ENCODE results near the gene LRRC27. TPM values are rescaled to one million over a fixed set of nuclear protein-coding genes. Genes with fewer than 3 reads are reported as not detected.
"Not testable (repeated sequence)": the region's sequence is repeated elsewhere in the genome, so short reads cannot be mapped to it uniquely, and the experiment has no call there.

The LRRC27 gene
- total RNA-seq, 1 donor = 12.0 TPM

DNA sequence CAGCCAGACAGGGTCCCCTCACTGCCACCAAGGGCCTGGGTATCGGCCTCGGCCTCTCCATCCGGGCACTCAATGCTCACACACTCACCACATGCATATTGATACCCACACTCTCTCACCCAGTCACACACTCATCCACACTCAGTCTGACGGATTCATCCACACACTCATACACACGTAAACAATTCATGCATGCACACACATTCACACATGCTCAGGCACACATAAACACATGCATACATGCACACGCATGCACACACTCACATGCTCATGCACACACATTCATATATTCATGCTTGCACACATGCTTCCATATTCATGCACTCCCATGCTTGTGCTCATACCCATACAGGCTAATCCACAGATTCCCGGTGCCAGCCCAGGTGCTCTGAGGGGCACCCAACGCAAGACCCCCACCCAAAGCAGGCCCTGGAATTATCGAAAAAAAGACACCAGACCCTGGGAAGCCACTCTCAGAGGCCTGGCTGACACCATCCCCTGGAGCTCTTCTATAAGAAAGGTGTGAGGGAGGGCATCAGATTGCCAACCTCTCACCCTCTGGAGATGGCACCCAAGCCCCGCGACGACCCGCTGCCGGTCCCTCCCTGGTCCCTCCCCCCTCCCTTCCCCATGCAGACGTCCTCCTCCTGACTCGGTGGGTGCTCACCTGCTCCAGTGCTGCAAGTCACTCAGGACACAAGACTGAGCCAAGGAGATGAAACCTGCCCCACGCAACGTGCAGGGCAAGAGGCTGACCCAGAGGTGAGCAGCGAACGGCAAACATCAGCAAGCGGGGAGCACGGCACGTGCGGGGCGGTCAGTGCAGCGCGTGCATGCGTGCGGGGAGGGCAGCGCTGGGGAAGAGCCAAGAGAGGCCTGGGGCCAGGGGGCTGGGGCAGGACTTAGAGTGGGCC, 39.4 kb upstream of the LRRC27 start:
- no peak overlapping the region for H3K4me3 ChIP-seq (ENCODE audit: low read depth, low read length)
- DNase-seq (ENCODE audit: low read depth) = no peak
- TF ChIP-seq, protein P1, sequence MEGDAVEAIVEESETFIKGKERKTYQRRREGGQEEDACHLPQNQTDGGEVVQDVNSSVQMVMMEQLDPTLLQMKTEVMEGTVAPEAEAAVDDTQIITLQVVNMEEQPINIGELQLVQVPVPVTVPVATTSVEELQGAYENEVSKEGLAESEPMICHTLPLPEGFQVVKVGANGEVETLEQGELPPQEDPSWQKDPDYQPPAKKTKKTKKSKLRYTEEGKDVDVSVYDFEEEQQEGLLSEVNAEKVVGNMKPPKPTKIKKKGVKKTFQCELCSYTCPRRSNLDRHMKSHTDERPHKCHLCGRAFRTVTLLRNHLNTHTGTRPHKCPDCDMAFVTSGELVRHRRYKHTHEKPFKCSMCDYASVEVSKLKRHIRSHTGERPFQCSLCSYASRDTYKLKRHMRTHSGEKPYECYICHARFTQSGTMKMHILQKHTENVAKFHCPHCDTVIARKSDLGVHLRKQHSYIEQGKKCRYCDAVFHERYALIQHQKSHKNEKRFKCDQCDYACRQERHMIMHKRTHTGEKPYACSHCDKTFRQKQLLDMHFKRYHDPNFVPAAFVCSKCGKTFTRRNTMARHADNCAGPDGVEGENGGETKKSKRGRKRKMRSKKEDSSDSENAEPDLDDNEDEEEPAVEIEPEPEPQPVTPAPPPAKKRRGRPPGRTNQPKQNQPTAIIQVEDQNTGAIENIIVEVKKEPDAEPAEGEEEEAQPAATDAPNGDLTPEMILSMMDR (IDR thresholded peaks at IDR 0.05; ENCODE audit: insufficient read depth, low read length) = no peak

DNA sequence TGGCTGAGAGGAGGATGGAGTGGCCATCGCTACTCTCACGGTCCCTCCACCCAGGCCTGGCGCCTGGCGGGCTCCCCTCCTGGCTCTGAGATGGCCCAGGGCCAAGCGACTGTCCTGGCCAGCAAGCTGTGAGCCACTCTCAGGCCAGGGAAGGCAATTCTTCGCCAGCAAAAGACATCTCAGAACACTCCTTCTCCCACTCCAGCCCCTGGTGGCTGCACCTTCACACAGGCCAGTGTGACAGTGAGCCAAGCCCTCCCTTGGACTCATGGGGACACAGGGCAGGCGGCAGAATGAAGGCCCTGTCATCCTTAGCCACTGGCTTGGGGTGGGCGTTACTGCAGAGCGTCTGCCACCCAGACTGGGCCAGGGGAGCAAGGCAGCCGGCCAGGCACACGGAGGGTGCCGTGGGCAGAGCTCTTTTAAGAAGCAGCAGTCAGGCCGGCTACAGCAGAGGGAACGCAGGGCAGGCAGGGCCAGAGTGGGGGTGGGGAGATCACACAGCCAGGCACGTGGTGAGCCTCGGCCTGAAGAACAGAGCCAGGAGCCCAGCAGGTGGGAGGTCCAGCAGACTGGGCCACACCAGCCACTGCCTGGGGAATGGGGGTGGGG, 38.7 kb upstream of the LRRC27 start:
- no peak overlapping the region for H3K4me3 ChIP-seq (ENCODE audit: low read depth, low read length)
- TF ChIP-seq, protein P1 (IDR thresholded peaks at IDR 0.05; ENCODE audit: insufficient read depth, low read length) = no peak
- DNase-seq (ENCODE audit: low read depth) = no peak

GRCh38 chr10:132293813-132294520, 38.0 kb upstream of the LRRC27 start:
- TF ChIP-seq, protein P1 (IDR thresholded peaks at IDR 0.05; ENCODE audit: insufficient read depth, low read length) = no peak
- DNase-seq (ENCODE audit: low read depth) = no peak
- no peak overlapping the region for H3K4me3 ChIP-seq (ENCODE audit: low read depth, low read length)

GRCh38 chr10:132294561-132295318, 37.3 kb upstream of the LRRC27 start:
- TF ChIP-seq, protein P1 (IDR thresholded peaks at IDR 0.05; ENCODE audit: insufficient read depth, low read length) = no peak
- no peak overlapping the region for H3K4me3 ChIP-seq (ENCODE audit: low read depth, low read length)
- DNase-seq (ENCODE audit: low read depth) = no peak

- H3K4me3 ChIP-seq (ENCODE audit: low read depth, low read length); DNase-seq (ENCODE audit: low read depth): not testable (repeated sequence)
These were observed 36.5 kb upstream of the LRRC27 start for GRCh38 chr10:132295481-132295880.

DNA sequence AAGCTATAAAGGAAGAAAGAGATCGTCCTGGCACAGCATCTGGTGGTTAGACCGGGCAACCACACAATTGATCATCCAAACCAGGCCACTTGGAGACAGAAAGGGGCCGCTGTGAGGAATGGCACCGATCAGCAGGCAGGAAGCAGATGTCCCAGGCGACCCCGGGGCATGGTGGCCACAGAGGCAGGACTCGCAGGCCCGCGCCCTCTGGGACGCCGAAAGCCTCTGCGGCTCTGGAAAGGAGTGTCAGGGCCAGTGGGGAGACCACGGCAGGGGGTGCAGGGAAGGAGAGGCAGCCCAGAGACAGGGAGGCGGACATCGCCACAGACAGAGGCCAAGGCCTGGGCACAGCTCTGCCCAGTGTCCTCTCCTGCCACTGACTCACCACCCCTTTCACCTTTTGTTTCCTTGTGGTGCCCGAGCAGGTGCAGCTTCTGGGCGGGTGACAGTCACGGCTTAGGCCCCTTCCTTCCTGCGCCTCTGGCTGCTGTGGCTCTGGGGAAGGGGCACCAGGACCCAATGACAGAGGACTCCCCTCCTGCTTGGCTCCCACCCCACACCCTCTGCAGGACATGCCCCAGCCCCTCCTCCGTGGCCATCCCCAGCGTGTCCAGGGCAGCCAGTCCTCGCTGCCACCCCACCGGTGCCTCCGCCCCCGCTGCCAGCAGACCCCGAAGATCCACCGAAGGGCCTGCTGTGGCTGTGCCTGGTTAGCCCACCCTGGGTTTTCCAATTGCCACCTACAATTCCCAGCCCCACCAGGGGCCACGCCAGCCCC, 35.1 kb upstream of the LRRC27 start:
- TF ChIP-seq, protein P1 (IDR thresholded peaks at IDR 0.05; ENCODE audit: insufficient read depth, low read length) = no peak
- no peak for DNase-seq (ENCODE audit: low read depth)
- no peak overlapping the region for H3K4me3 ChIP-seq (ENCODE audit: low read depth, low read length)
